A673 (cell line): ENCODE results near the gene SCO2. TPM values are rescaled to one million over a fixed set of nuclear protein-coding genes. Genes with fewer than 3 reads are reported as not detected.

Experiments
- BruUV-seq: library from RNA; stranded (reverse); fragments of 400-500 nt; replicated peaks from 2 replicates; lab custom pipeline; 2021; lab: Mats Ljungman, UMichigan
- CTCF ChIA-PET: fragments of 300-600 bp; sonication (Branson Sonifier 250); formaldehyde crosslinking; loops from one replicate; lab custom pipeline; 2022; ENCODE audit warnings: antibody characterized with exemption; lab: Charles Lee
- POLR2A ChIA-PET: fragments of 300-600 bp; sonication (Branson Sonifier 250); formaldehyde crosslinking; loops from one replicate; lab custom pipeline; 2022; ENCODE audit warnings: antibody characterized with exemption; ENCODE audit not compliant: low non-redundant PET; lab: Charles Lee
- DNase-seq: peaks from one replicate; pipeline ENCODE4 v3.0.0-alpha.2; 2015; ENCODE audit warnings: low spot score
- H3K27ac ChIP-seq: fragments of 200-600 bp; sonication (generic); 2 replicates; pipeline ENCODE4 v1.5.1; 2016; ENCODE audit warnings: mixed run types, low read depth, mild to moderate bottlenecking, mixed read lengths, antibody characterized with exemption, low read length; ENCODE audit not compliant: poor library complexity, severe bottlenecking
- H3K27me3 ChIP-seq: fragments of 200-600 bp; sonication (generic); replicated peaks from 2 replicates; pipeline ENCODE4 v1.6.1; 2017; ENCODE audit warnings: mixed run types, low read depth, mild to moderate bottlenecking, mixed read lengths, antibody characterized with exemption, low read length; ENCODE audit not compliant: insufficient read depth, poor library complexity
- H3K36me3 ChIP-seq: fragments of 200-600 bp; sonication (generic); 2 replicates; pipeline ENCODE4 v1.6.1; 2016; ENCODE audit warnings: mixed run types, mild to moderate bottlenecking, mixed read lengths, antibody characterized with exemption, low read length; ENCODE audit not compliant: insufficient read depth, poor library complexity, severe bottlenecking
- H3K4me1 ChIP-seq: fragments of 200-600 bp; sonication (generic); 2 replicates; pipeline ENCODE4 v1.6.1; 2017; ENCODE audit warnings: mixed run types, mild to moderate bottlenecking, mixed read lengths, antibody characterized with exemption, low read length; ENCODE audit not compliant: insufficient read depth, poor library complexity, severe bottlenecking
- H3K4me3 ChIP-seq: fragments of 200-600 bp; sonication (generic); 2 replicates; pipeline ENCODE4 v1.5.1; 2016; ENCODE audit warnings: low read depth, mixed run types, mild to moderate bottlenecking, mixed read lengths, low read length; ENCODE audit not compliant: poor library complexity, severe bottlenecking
- H3K9me3 ChIP-seq: fragments of 200-600 bp; sonication (generic); 2 replicates; pipeline ENCODE4 v1.6.1; 2016; ENCODE audit warnings: mixed run types, low read depth, mild to moderate bottlenecking, mixed read lengths, antibody characterized with exemption, low read length; ENCODE audit not compliant: poor library complexity, severe bottlenecking
- EZH2 ChIP-seq: fragments of 200-600 bp; sonication (generic); IDR thresholded peaks from 2 replicates; pipeline ENCODE4 v1.6.1; 2017; ENCODE audit warnings: borderline replicate concordance, low read depth, mild to moderate bottlenecking, mixed read lengths, antibody characterized with exemption, low read length; ENCODE audit not compliant: poor library complexity, severe bottlenecking
- intact Hi-C: fragments of 100-400 bp; cut with micrococcal nuclease; formaldehyde crosslinking; loops from one replicate; pipeline ENCODE4 v1.10.0; 2022; ENCODE audit not compliant: unreplicated experiment
- total RNA-seq: library from RNA; stranded (reverse); gene quantifications from 2 replicates; pipeline ENCODE4 v1.2.3, GENCODE V29; 2021
- TF ChIP-seq, protein P1 (sequence below): fragments of 300-800, 200-600 bp; sonication (generic); conservative IDR thresholded peaks from 2 replicates; pipeline ENCODE4 v1.5.1; 2017; ENCODE audit warnings: low read depth, mild to moderate bottlenecking, antibody characterized with exemption, low read length, moderate library complexity, mixed read lengths

SCO2 gene
- total RNA-seq, 1 experiment from 2014 or later, result 5.4 TPM

DNA sequence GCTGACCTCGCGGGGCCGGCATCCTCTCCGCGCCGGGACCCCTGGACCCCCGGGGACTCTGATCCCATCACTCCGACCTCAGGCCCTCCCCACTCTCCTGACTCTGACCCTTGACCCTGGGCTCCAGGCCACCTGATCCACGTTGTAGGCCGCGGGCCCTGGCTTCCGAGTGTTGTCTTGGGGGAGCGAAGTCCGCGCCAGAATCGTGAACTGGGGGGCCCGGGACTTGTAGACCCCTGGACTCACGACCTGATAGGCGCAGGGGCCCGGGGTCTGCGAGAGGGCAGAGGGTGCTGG lies 5.1 kb upstream of the SCO2 start:
- peaks cover 21% of the 10 kb centered on the region for H3K4me1 ChIP-seq
- intact Hi-C loops, result no loop called here
- POLR2A ChIA-PET, result no interaction called here
- no peak for DNase-seq
- no peak overlapping the region for H3K27ac ChIP-seq
- no peaks in the 10 kb centered on the region for H3K9me3 ChIP-seq
- CTCF ChIA-PET, result no interaction called here
- H3K4me3 ChIP-seq, result peak overlapping the region; percentile 46
- peaks cover 23% of the 10 kb centered on the region for H3K27me3 ChIP-seq
- BruUV-seq, result no TSS peak
- no peaks in the 10 kb centered on the region for H3K36me3 ChIP-seq
- TF ChIP-seq, protein P1, sequence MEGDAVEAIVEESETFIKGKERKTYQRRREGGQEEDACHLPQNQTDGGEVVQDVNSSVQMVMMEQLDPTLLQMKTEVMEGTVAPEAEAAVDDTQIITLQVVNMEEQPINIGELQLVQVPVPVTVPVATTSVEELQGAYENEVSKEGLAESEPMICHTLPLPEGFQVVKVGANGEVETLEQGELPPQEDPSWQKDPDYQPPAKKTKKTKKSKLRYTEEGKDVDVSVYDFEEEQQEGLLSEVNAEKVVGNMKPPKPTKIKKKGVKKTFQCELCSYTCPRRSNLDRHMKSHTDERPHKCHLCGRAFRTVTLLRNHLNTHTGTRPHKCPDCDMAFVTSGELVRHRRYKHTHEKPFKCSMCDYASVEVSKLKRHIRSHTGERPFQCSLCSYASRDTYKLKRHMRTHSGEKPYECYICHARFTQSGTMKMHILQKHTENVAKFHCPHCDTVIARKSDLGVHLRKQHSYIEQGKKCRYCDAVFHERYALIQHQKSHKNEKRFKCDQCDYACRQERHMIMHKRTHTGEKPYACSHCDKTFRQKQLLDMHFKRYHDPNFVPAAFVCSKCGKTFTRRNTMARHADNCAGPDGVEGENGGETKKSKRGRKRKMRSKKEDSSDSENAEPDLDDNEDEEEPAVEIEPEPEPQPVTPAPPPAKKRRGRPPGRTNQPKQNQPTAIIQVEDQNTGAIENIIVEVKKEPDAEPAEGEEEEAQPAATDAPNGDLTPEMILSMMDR, result no peak

DNA sequence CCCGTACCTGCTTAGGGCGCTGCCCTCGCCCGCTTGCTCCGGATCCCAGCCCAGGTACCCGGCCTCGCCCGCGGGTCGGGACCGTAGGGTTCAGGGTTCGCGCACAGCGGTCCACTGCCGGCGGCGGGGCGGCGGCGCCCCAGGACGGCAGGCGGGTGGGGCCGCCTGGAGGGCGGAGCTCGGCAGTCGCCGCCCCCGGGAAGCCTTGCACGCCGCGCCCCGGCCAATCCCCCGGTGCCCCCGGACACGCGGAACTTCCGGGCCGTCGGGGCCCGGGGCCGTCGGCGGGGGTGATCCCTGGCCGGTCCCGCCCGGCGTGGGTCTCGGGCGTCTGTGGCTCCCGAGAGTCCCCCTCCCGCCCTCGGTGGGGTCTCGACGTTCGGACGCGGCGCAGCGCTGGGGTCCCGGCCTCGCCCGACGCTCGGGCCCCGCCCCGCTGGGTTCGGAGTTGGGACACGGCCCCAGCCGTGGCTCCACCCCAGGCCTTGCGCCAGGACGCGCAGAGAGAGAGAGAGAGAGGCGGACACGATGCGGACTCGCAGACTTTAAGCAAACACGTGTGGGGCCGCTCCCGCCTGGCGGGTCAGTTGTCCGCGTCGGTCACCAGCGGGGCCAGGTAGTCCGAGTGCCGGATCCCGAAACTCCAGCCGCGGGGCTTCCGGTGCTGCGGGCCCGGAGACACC lies 4.6 kb upstream of the SCO2 start, which contains the start of gene TYMP:
Gene TYMP, minus strand, starts transcription at position 116 of the 683 bp plus-strand sequence. CDS start 303 bp downstream, outside the sequence.
- POLR2A ChIA-PET, result interaction anchor here (0.6 kb wide), 1 partner anchor 18 kb away, joined by 6 read pairs; no protein-coding TSS in a partner anchor
- peaks cover 22% of the 10 kb centered on the region for H3K4me1 ChIP-seq
- no peaks in the 10 kb centered on the region for H3K9me3 ChIP-seq
- CTCF ChIA-PET, result no interaction called here
- no peak for DNase-seq
- intact Hi-C loops, result no loop called here
- TF ChIP-seq EZH2, result no peak
- TF ChIP-seq, protein P1, result no peak
- no TSS peak for BruUV-seq
- H3K27me3 ChIP-seq, result peaks cover 23% of the 10 kb centered on the region
- H3K36me3 ChIP-seq, result no peaks in the 10 kb centered on the region
- H3K27ac ChIP-seq, result no peak within 1 kb of the TSS
- peak within 1 kb of the TSS; percentile 46 for H3K4me3 ChIP-seq

DNA sequence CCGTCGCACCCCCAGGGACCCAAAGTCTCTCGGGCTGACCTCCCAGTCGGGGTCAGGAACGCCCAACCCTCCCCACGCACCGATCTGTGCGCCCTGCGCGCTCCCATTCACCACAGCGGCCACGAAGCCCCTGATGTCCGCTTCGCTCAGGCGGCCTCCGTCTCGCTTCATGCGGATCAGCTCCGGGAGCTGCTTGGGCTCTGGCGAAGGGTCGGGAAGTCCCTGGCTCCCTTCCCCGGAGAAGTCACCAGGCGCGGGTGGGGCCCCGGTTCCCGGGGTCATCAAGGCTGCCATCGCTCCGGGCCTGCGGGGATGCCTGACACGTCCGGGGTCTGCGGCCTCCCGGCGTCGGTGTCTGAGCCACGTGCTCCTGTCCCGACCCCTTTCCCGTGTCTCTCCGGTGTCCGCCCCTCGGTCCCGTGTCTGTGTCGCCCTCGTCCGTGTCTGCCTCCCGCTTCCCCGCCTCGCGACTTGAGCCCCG lies 4.1 kb upstream of the SCO2 start:
- no peak for DNase-seq
- BruUV-seq, result no TSS peak

More for the DNA sequence above, 4.1 kb upstream of the SCO2 start:
- TF ChIP-seq, protein P1, result no peak
- TF ChIP-seq EZH2, result no peak
- Histone ChIP-seq H3K9me3 (no peaks in the 10 kb centered on the region), H3K27ac (no peak overlapping the region), H3K36me3 (peaks cover 4% of the 10 kb centered on the region), H3K4me1 (peaks cover 27% of the 10 kb centered on the region), H3K4me3 (peak overlapping the region; percentile 46), H3K27me3 (peaks cover 23% of the 10 kb centered on the region)
- intact Hi-C loops, result no loop called here
- ChIA-PET POLR2A (interaction anchor here (0.6 kb wide), 1 partner anchor 19 kb away, joined by 6 read pairs; no protein-coding TSS in a partner anchor), CTCF (no interaction called here)
